OCI-LY1 (cell line): ENCODE measurements around the gene CD79A.

ENCODE experiments used
- EZH2 ChIP-seq: fragments of 200-600 bp; sonication (generic), shearing (Covaris generic); IDR thresholded peaks from 2 replicates; pipeline ENCODE4 v1.8.0; 2017; ENCODE audit warnings: borderline replicate concordance, mixed run types, mild to moderate bottlenecking, antibody characterized with exemption, low read length, moderate library complexity, mixed read lengths
- TF ChIP-seq, protein P1 (sequence below): fragments of 200-600 bp; sonication (generic), shearing (Covaris generic); IDR thresholded peaks from 2 replicates; pipeline ENCODE4 v1.5.1; 2017; ENCODE audit warnings: mild to moderate bottlenecking, antibody characterized with exemption, low read length, moderate library complexity, mixed read lengths

DNA sequence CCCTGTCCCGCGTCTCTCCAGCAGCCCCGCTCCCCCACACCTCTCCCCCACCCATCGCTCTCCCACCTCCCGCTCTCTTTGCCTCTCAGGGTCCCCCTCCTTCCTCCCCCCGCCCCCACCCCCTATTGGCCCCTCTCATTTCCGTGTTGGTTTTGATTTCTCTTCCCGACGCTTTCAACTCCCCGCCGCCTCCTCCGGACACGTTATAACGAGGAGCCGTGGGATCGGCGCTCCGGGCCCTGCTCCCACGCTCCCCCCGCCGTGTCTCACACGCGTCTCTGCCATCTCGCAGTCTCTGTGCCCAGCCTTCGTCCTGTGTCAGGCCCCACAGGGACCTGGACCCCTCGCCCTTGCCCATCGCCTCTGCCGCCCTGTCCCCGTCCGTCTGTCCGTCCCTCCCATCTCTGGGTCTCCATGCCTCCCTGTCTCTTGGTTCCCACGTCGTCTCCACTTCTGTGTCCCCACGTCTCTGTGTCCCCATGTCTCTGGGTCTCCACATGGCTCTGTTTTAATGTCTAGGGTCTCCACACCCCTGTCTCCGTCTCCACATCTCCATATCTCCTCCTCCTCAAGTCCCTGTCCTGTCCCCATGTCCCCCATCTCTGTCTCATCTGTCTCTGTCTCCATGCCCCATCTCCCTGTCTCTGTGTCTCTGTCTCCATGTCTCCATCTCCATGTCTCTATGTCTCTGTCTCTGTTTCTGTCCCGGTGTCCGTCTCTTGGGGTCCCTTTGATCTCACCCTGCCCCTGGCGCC lies 38.1 kb downstream of the CD79A start:
- TF ChIP-seq EZH2 = no peak
- TF ChIP-seq, protein P1, sequence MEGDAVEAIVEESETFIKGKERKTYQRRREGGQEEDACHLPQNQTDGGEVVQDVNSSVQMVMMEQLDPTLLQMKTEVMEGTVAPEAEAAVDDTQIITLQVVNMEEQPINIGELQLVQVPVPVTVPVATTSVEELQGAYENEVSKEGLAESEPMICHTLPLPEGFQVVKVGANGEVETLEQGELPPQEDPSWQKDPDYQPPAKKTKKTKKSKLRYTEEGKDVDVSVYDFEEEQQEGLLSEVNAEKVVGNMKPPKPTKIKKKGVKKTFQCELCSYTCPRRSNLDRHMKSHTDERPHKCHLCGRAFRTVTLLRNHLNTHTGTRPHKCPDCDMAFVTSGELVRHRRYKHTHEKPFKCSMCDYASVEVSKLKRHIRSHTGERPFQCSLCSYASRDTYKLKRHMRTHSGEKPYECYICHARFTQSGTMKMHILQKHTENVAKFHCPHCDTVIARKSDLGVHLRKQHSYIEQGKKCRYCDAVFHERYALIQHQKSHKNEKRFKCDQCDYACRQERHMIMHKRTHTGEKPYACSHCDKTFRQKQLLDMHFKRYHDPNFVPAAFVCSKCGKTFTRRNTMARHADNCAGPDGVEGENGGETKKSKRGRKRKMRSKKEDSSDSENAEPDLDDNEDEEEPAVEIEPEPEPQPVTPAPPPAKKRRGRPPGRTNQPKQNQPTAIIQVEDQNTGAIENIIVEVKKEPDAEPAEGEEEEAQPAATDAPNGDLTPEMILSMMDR = no peak
